K562 (cell line): Measurements from ENCODE around the gene CACNA2D2. TPM values are rescaled to one million over a fixed set of nuclear protein-coding genes. Genes with fewer than 3 reads are reported as not detected.

Experiments used
- ATAC-seq: fragments of 200-7000 bp; cut with Tn5 transposase; 3 replicates; pipeline ENCODE4 v1.9.1; 2020; ENCODE audit warnings: moderate library complexity
- BruUV-seq: library from RNA; stranded (reverse); fragments of 400-500 nt; replicated peaks from 2 replicates; lab custom pipeline; 2021; lab: Mats Ljungman, UMichigan
- CTCF ChIA-PET: fragments of 300-600 bp; formaldehyde crosslinking; extraction: SDS; loops from one replicate; lab custom pipeline; 2021; ENCODE audit warnings: low intra/inter-chr PET ratio; lab: Yijun Ruan, JAX
- POLR2A ChIA-PET: fragments of 300-600, 350-650 bp; sonication (Branson Sonifier 250); formaldehyde crosslinking; extraction: SDS; loops from one replicate; lab custom pipeline; 2021; ENCODE audit warnings: antibody characterized with exemption, inconsistent platforms; lab: Yijun Ruan, JAX
- DNase-seq, 4 experiments: peaks; one replicate each; pipeline versions ENCODE4 v3.0.0 to v3.0.0-alpha.2; 2011 to 2018; ENCODE audit warnings: low spot score in 3 of 4, mixed read lengths in 3 of 4; ENCODE audit errors: extremely low read depth in 1 of 4
- FAIRE-seq: peaks from 2 replicates; lab custom pipeline; 2011; peaks lifted over from hg19 to GRCh38; lab: Jason Lieb, UNC
- H2AFZ ChIP-seq: 2 replicates; pipeline ENCODE4 v1.6.0; 2011; ENCODE audit warnings: low read depth, low read length, control low read depth, inconsistent platforms
- H3K27ac ChIP-seq: fragments of 200-600 bp; 3 replicates; pipeline ENCODE4 v1.8.0; 2011; ENCODE audit warnings: low read depth, mild to moderate bottlenecking, control low read depth, inconsistent platforms, low read length, moderate library complexity, mixed read lengths; ENCODE audit errors: extremely low read depth
- H3K27me3 ChIP-seq, 2 experiments: fragments of 300-600 bp in 1 of 2; 2 replicates in 1 of 2; 3 replicates in 1 of 2; pipeline versions ENCODE4 v1.6.0 to v1.8.0; 2011; ENCODE audit warnings: inconsistent platforms in 2 of 2, low read length in 2 of 2, mild to moderate bottlenecking in 1 of 2, mixed read lengths in 1 of 2, moderate library complexity in 1 of 2; ENCODE audit not compliant: control insufficient read depth in 2 of 2, insufficient read depth in 2 of 2
- H3K36me3 ChIP-seq: fragments of 300-600 bp; 3 replicates; pipeline ENCODE4 v1.8.0; 2011; ENCODE audit warnings: mild to moderate bottlenecking, low read length, inconsistent platforms; ENCODE audit not compliant: control insufficient read depth, insufficient read depth
- H3K4me1 ChIP-seq, 2 experiments: fragments of 200-600 bp in 1 of 2; replicated peaks in 1 of 2; 2 replicates in 1 of 2; 3 replicates in 1 of 2; pipeline versions ENCODE4 v1.5.1 to v1.8.0; 2011; ENCODE audit warnings: inconsistent platforms in 2 of 2, low read length in 2 of 2, mild to moderate bottlenecking in 1 of 2, mixed read lengths in 1 of 2, moderate library complexity in 1 of 2; ENCODE audit not compliant: control insufficient read depth in 2 of 2, insufficient read depth in 2 of 2
- H3K4me2 ChIP-seq: 2 replicates; pipeline ENCODE4 v1.6.1; 2011; ENCODE audit warnings: low read length, control low read depth, inconsistent platforms, mixed read lengths; ENCODE audit not compliant: insufficient read depth
- H3K4me3 ChIP-seq: fragments of 200-600 bp; sonication (generic), shearing (Covaris generic); 2 replicates; pipeline ENCODE4 v1.5.1; 2016; ENCODE audit warnings: control low read depth, inconsistent platforms
- H3K79me2 ChIP-seq: fragments of 200-600 bp; 3 replicates; pipeline ENCODE4 v1.8.0; 2011; ENCODE audit warnings: low read length, inconsistent platforms; ENCODE audit not compliant: control insufficient read depth, insufficient read depth
- H3K9ac ChIP-seq, 2 experiments: 2 replicates each; pipeline versions ENCODE4 v1.6.0 to v1.6.1; 2011; ENCODE audit warnings: low read depth in 2 of 2, low read length in 2 of 2, control low read depth in 1 of 2, inconsistent platforms in 1 of 2, mild to moderate bottlenecking in 1 of 2, mixed read lengths in 1 of 2; ENCODE audit not compliant: insufficient read depth in 1 of 2
- H3K9me1 ChIP-seq: one replicate; pipeline ENCODE4 v1.6.0; 2011; ENCODE audit warnings: inconsistent platforms, mild to moderate bottlenecking, low read length, moderate library complexity; ENCODE audit not compliant: control insufficient read depth, insufficient read depth
- H3K9me3 ChIP-seq: replicated peaks from 2 replicates; pipeline ENCODE4 v1.5.1; 2011; ENCODE audit warnings: low read depth, low read length, inconsistent platforms; ENCODE audit not compliant: control insufficient read depth, insufficient read depth
- H4K20me1 ChIP-seq: replicated peaks from 2 replicates; pipeline ENCODE4 v1.6.1; 2011; ENCODE audit warnings: low read length, inconsistent platforms, mixed read lengths; ENCODE audit not compliant: control insufficient read depth, insufficient read depth
- ARID3A ChIP-seq: IDR thresholded peaks from 2 replicates; pipeline ENCODE4 v1.6.1; 2012; ENCODE audit warnings: low read depth, low read length, improper control_type of control experiment, borderline replicate concordance
- ARID3B ChIP-seq: fragments of 250-450 bp; sonication (Bioruptor Pico); IDR thresholded peaks from 2 replicates; pipeline ENCODE4 v1.4.0; 2020; ENCODE audit warnings: borderline replicate concordance
- EGR1 ChIP-seq: fragments of 450-650 bp; conservative IDR thresholded peaks from 2 replicates; pipeline ENCODE4 v1.6.1; 2017; ENCODE audit warnings: mild to moderate bottlenecking
- FIP1L1 ChIP-seq: fragments of 200-400 bp; formaldehyde crosslinking; IDR thresholded peaks from 2 replicates; pipeline ENCODE4 v1.6.1; 2018; ENCODE audit warnings: mild to moderate bottlenecking, low read depth, low read length; ENCODE audit not compliant: poor library complexity, severe bottlenecking
- KLF1 ChIP-seq: fragments of 450-650 bp; IDR thresholded peaks from 2 replicates; pipeline ENCODE4 v1.6.1; 2016; ENCODE audit warnings: missing genetic modification characterization, missing compliant biosample characterization
- MLX ChIP-seq, 2 experiments: fragments of 450-650 bp in 1 of 2; sonication (generic) in 1 of 2; formaldehyde crosslinking; conservative IDR thresholded peaks; 2 replicates each; pipeline versions ENCODE4 v1.4.0 to v1.8.1; 2020 to 2022; ENCODE audit warnings: mild to moderate bottlenecking in 1 of 2, missing genetic modification reagents in 1 of 2
- NRF1 ChIP-seq, 2 experiments: fragments of 450-650 bp; IDR thresholded peaks in 1 of 2; conservative IDR thresholded peaks in 1 of 2; 2 replicates each; pipeline ENCODE4 v1.6.1; 2014; ENCODE audit warnings: mild to moderate bottlenecking in 2 of 2
- POLR2G ChIP-seq: fragments of 200-400 bp; formaldehyde crosslinking; IDR thresholded peaks from 2 replicates; pipeline ENCODE4 v1.6.1; 2017; ENCODE audit warnings: low read depth, mild to moderate bottlenecking, antibody characterized with exemption, low read length, moderate library complexity
- RFX7 ChIP-seq: fragments of 250-450 bp; sonication (Bioruptor Pico); IDR thresholded peaks from 2 replicates; pipeline ENCODE4 v1.5.1; 2021; ENCODE audit warnings: mild to moderate bottlenecking
- ZBTB33 ChIP-seq: sonication (generic); formaldehyde crosslinking; IDR thresholded peaks from 2 replicates; pipeline ENCODE4 v1.8.1; 2023; ENCODE audit warnings: mild to moderate bottlenecking, missing genetic modification reagents
- ZNF384 ChIP-seq: IDR thresholded peaks from 2 replicates; pipeline ENCODE4 v1.6.1; 2012; ENCODE audit warnings: low read depth, low read length, improper control_type of control experiment
- WGBS: fragments of 100-300 bp; shearing (Covaris generic); methylation state at CpG from one replicate; pipeline ENCODE4 v1.1.6; 2016; ENCODE audit warnings: low coverage, mixed read lengths; ENCODE audit not compliant: insufficient coverage; ENCODE audit errors: missing lambda C conversion rate; 5-methylcytosine and 5-hydroxymethylcytosine counted together
- in situ Hi-C: fragments of 300-500 bp; cut with MboI; formaldehyde crosslinking; loops from 4 replicates; pipeline ENCODE4 v1.15.0; 2018; ENCODE audit warnings: inconsistent platforms, mixed read lengths
- intact Hi-C: fragments of 100-400 bp; cut with micrococcal nuclease; formaldehyde crosslinking; loops from 2 replicates; pipeline ENCODE4 v1.14.2; 2022
- polyA plus RNA-seq, 8 experiments: library from polyadenylated mRNA; depleted of rRNA in 4 of 8; stranded (reverse) in 5 of 8; unstranded in 3 of 8; fragments of >200 nt; fragmentation: Nextera tagmentation in 2 of 8; fragmentation: Illumina TruSeq in 1 of 8; extraction: Ambion mirVana in 2 of 8; extraction: Trizol in 1 of 8; gene quantifications; 2 replicates each; pipeline versions ENCODE4 v1.2.1 to v1.2.3, GENCODE V29; 2011 to 2014; ENCODE audit warnings: inconsistent platforms in 1 of 8, missing spikeins in 1 of 8
- total RNA-seq, 7 experiments: library from RNA; depleted of rRNA in 6 of 7; stranded (reverse); fragments of >200 nt in 6 of 7; fragmentation: Illumina TruSeq in 2 of 7; extraction: Trizol in 2 of 7; gene quantifications; 2 replicates each; pipeline versions ENCODE4 v1.2.1 to v1.2.3, GENCODE V29; 2011 to 2021; ENCODE audit warnings: low replicate concordance in 1 of 7

Gene CACNA2D2
- total and polyA plus RNA-seq, 9 of the 15 experiments (the other 6 are each of a cell fraction or from before 2014, with no cell fraction given) = 0.11 to 0.58 (median 0.36) TPM; not detected in 2

GRCh38 chr3:50347187-50347813 is 156.1 kb downstream of the CACNA2D2 start (continued):
- TF ChIP-seq ARID3A (peak; percentile 75; the same call in 1 of the 2 replicates), ZNF384 (peak; percentile 98), ARID3B (CRISPR knock-in tag) (no peak)
- TF ChIP-seq, all 486 proteins: peak for 11

GRCh38 chr3:50345586-50346234 is 157.7 kb downstream of the CACNA2D2 start, which contains the start of gene ZMYND10:
ZMYND10 (minus strand) TSS chr3:50345732; CDS start chr3:50345579, 153 bp downstream.
- no peaks in the 10 kb centered on the region for H3K27me3 ChIP-seq
- no peak within 1 kb of the TSS for H3K4me3 ChIP-seq
- H3K27ac ChIP-seq = no peak within 1 kb of the TSS
- H4K20me1 ChIP-seq = no peaks in the 10 kb centered on the region
- FAIRE-seq = no peak
- intact Hi-C loops (loop anchor here (5.0 kb wide), 1 partner anchor 197 kb away; no protein-coding TSS in a partner anchor), in situ Hi-C loops (no loop called here)
- peak within 1 kb of the TSS; percentile 11; the same call in 1 of the 2 replicates for H3K4me2 ChIP-seq
- H3K4me1 ChIP-seq = peaks cover 18 to 54% of the 10 kb centered on the region in 2 experiments; a peak in 4 of 5 replicates
- H3K9me3 ChIP-seq = no peaks in the 10 kb centered on the region; the same call in 1 of the 2 replicates
- H3K9me1 ChIP-seq = peaks cover 3% of the 10 kb centered on the region
- H3K9ac ChIP-seq = peak within 1 kb of the TSS in 1 of 2 experiments; percentile 79; a peak in 2 of 4 replicates
- H2AFZ ChIP-seq = no peak within 1 kb of the TSS
- peak; percentile 61 to 78 (median 69) for DNase-seq
- peak; percentile 38; the same call in 2 of the 3 replicates for ATAC-seq
- BruUV-seq = no TSS peak
- peaks cover 19% of the 10 kb centered on the region; the same call in 2 of the 3 replicates for H3K36me3 ChIP-seq
- CTCF ChIA-PET = interaction anchor here (0.7 to 1.3 kb wide), 2 partner anchors 197 to 230 kb away, joined by 3 to 4 read pairs; no protein-coding TSS in a partner anchor
- H3K79me2 ChIP-seq = peaks cover 18% of the 10 kb centered on the region; the same call in 2 of the 3 replicates
- WGBS = 55% methylated on average over 14 of the region's 45 CpGs
- POLR2A ChIA-PET = interaction anchor here (0.7 kb wide), 1 partner anchor 254 kb away, joined by 3 read pairs; no protein-coding TSS in a partner anchor
- TF ChIP-seq ZBTB33 (peak; percentile 91), KLF1 (tag) (no peak), MLX (CRISPR knock-in tag; conservative IDR thresholded peaks at IDR 0.05) (no peak), POLR2G (peak; percentile 34; the same call in 1 of the 2 replicates), FIP1L1 (peak; percentile 30), EGR1 (0 out of 2 replicates have a peak, but pooled peaks have one; percentile 36), RFX7 (CRISPR knock-in tag) (no peak), NRF1 (conservative IDR thresholded peaks at IDR 0.05 in 1 of 2, IDR thresholded peaks at IDR 0.05 in 1 of 2) (peak; percentile 90 to 91)
